K562 (cell line): ENCODE measurements around the gene RCOR2. TPM values are rescaled to one million over a fixed set of nuclear protein-coding genes. Genes with fewer than 3 reads are reported as not detected.

Experiments
- ATAC-seq: fragments of 200-7000 bp; cut with Tn5 transposase; 3 replicates; pipeline ENCODE4 v1.9.1; 2020; ENCODE audit warnings: moderate library complexity
- BruUV-seq: library from RNA; stranded (reverse); fragments of 400-500 nt; replicated peaks from 2 replicates; lab custom pipeline; 2021; lab: Mats Ljungman, UMichigan
- CTCF ChIA-PET: fragments of 300-600 bp; formaldehyde crosslinking; extraction: SDS; loops from one replicate; lab custom pipeline; 2021; ENCODE audit warnings: low intra/inter-chr PET ratio; lab: Yijun Ruan, JAX
- POLR2A ChIA-PET: fragments of 300-600, 350-650 bp; sonication (Branson Sonifier 250); formaldehyde crosslinking; extraction: SDS; loops from one replicate; lab custom pipeline; 2021; ENCODE audit warnings: antibody characterized with exemption, inconsistent platforms; lab: Yijun Ruan, JAX
- DNase-seq, 4 experiments: peaks; one replicate each; pipeline versions ENCODE4 v3.0.0 to v3.0.0-alpha.2; 2011 to 2018; ENCODE audit warnings: low spot score in 3 of 4, mixed read lengths in 3 of 4; ENCODE audit errors: extremely low read depth in 1 of 4
- FAIRE-seq: peaks from 2 replicates; lab custom pipeline; 2011; peaks lifted over from hg19 to GRCh38; lab: Jason Lieb, UNC
- H2AFZ ChIP-seq: 2 replicates; pipeline ENCODE4 v1.6.0; 2011; ENCODE audit warnings: low read depth, low read length, control low read depth, inconsistent platforms
- H3K27ac ChIP-seq: fragments of 200-600 bp; 3 replicates; pipeline ENCODE4 v1.8.0; 2011; ENCODE audit warnings: low read depth, mild to moderate bottlenecking, control low read depth, inconsistent platforms, low read length, moderate library complexity, mixed read lengths; ENCODE audit errors: extremely low read depth
- H3K27me3 ChIP-seq, 2 experiments: fragments of 300-600 bp in 1 of 2; 2 replicates in 1 of 2; 3 replicates in 1 of 2; pipeline versions ENCODE4 v1.6.0 to v1.8.0; 2011; ENCODE audit warnings: inconsistent platforms in 2 of 2, low read length in 2 of 2, mild to moderate bottlenecking in 1 of 2, mixed read lengths in 1 of 2, moderate library complexity in 1 of 2; ENCODE audit not compliant: control insufficient read depth in 2 of 2, insufficient read depth in 2 of 2
- H3K36me3 ChIP-seq: fragments of 300-600 bp; 3 replicates; pipeline ENCODE4 v1.8.0; 2011; ENCODE audit warnings: mild to moderate bottlenecking, low read length, inconsistent platforms; ENCODE audit not compliant: control insufficient read depth, insufficient read depth
- H3K4me1 ChIP-seq, 2 experiments: fragments of 200-600 bp in 1 of 2; replicated peaks in 1 of 2; 2 replicates in 1 of 2; 3 replicates in 1 of 2; pipeline versions ENCODE4 v1.5.1 to v1.8.0; 2011; ENCODE audit warnings: inconsistent platforms in 2 of 2, low read length in 2 of 2, mild to moderate bottlenecking in 1 of 2, mixed read lengths in 1 of 2, moderate library complexity in 1 of 2; ENCODE audit not compliant: control insufficient read depth in 2 of 2, insufficient read depth in 2 of 2
- H3K4me2 ChIP-seq: 2 replicates; pipeline ENCODE4 v1.6.1; 2011; ENCODE audit warnings: low read length, control low read depth, inconsistent platforms, mixed read lengths; ENCODE audit not compliant: insufficient read depth
- H3K4me3 ChIP-seq: fragments of 200-600 bp; sonication (generic), shearing (Covaris generic); 2 replicates; pipeline ENCODE4 v1.5.1; 2016; ENCODE audit warnings: control low read depth, inconsistent platforms
- H3K79me2 ChIP-seq: fragments of 200-600 bp; 3 replicates; pipeline ENCODE4 v1.8.0; 2011; ENCODE audit warnings: low read length, inconsistent platforms; ENCODE audit not compliant: control insufficient read depth, insufficient read depth
- H3K9ac ChIP-seq, 2 experiments: 2 replicates each; pipeline versions ENCODE4 v1.6.0 to v1.6.1; 2011; ENCODE audit warnings: low read depth in 2 of 2, low read length in 2 of 2, control low read depth in 1 of 2, inconsistent platforms in 1 of 2, mild to moderate bottlenecking in 1 of 2, mixed read lengths in 1 of 2; ENCODE audit not compliant: insufficient read depth in 1 of 2
- H3K9me1 ChIP-seq: one replicate; pipeline ENCODE4 v1.6.0; 2011; ENCODE audit warnings: inconsistent platforms, mild to moderate bottlenecking, low read length, moderate library complexity; ENCODE audit not compliant: control insufficient read depth, insufficient read depth
- H3K9me3 ChIP-seq: replicated peaks from 2 replicates; pipeline ENCODE4 v1.5.1; 2011; ENCODE audit warnings: low read depth, low read length, inconsistent platforms; ENCODE audit not compliant: control insufficient read depth, insufficient read depth
- H4K20me1 ChIP-seq: replicated peaks from 2 replicates; pipeline ENCODE4 v1.6.1; 2011; ENCODE audit warnings: low read length, inconsistent platforms, mixed read lengths; ENCODE audit not compliant: control insufficient read depth, insufficient read depth
- BRF1 ChIP-seq: IDR thresholded peaks from 3 replicates; pipeline ENCODE4 v1.6.1; 2011; ENCODE audit warnings: borderline replicate concordance, mild to moderate bottlenecking; ENCODE audit not compliant: insufficient read length; ENCODE audit errors: extremely low read depth
- CCAR2 ChIP-seq: fragments of 200-400 bp; formaldehyde crosslinking; IDR thresholded peaks from 2 replicates; pipeline ENCODE4 v1.6.1; 2017; ENCODE audit warnings: mild to moderate bottlenecking, low read depth, low read length
- DNMT1 ChIP-seq: fragments of 450-650 bp; IDR thresholded peaks from 2 replicates; pipeline ENCODE4 v1.6.1; 2016; ENCODE audit warnings: antibody characterized with exemption, mild to moderate bottlenecking
- EHMT2 ChIP-seq: fragments of 450-650 bp; IDR thresholded peaks from 2 replicates; pipeline ENCODE4 v1.6.1; 2018; ENCODE audit warnings: antibody characterized with exemption
- ETV6 ChIP-seq, 3 experiments: fragments of 150-350 bp in 1 of 3; sonication (generic) in 1 of 3; formaldehyde crosslinking in 1 of 3; IDR thresholded peaks; 2 replicates each; pipeline versions ENCODE4 v1.6.1 to v1.8.0; 2014 to 2022; ENCODE audit warnings: borderline replicate concordance in 2 of 3, low read depth in 2 of 3, antibody characterized with exemption in 1 of 3, low read length in 1 of 3, mild to moderate bottlenecking in 1 of 3, missing genetic modification reagents in 1 of 3
- HDAC2 ChIP-seq: fragments of 450-650 bp; IDR thresholded peaks from 2 replicates; pipeline ENCODE4 v1.6.1; 2016; ENCODE audit warnings: mild to moderate bottlenecking
- MYC ChIP-seq, 2 experiments: fragments of 250-450 bp in 1 of 2; sonication (Bioruptor Pico) in 1 of 2; IDR thresholded peaks; 2 replicates each; pipeline versions ENCODE4 v1.5.1 to v1.6.1; 2012 to 2021; ENCODE audit warnings: low read depth in 2 of 2, borderline replicate concordance in 1 of 2, improper control_type of control experiment in 1 of 2, low read length in 1 of 2, mild to moderate bottlenecking in 1 of 2, moderate library complexity in 1 of 2
- NCOA6 ChIP-seq: fragments of 450-650 bp; IDR thresholded peaks from 2 replicates; pipeline ENCODE4 v1.6.1; 2017; ENCODE audit warnings: mild to moderate bottlenecking
- TBP ChIP-seq: optimal IDR thresholded peaks from 2 replicates; pipeline ENCODE3; 2011; ENCODE audit warnings: low read depth, low read length, improper control_type of control experiment
- WGBS: fragments of 100-300 bp; shearing (Covaris generic); methylation state at CpG from one replicate; pipeline ENCODE4 v1.1.6; 2016; ENCODE audit warnings: low coverage, mixed read lengths; ENCODE audit not compliant: insufficient coverage; ENCODE audit errors: missing lambda C conversion rate; 5-methylcytosine and 5-hydroxymethylcytosine counted together
- in situ Hi-C: fragments of 300-500 bp; cut with MboI; formaldehyde crosslinking; loops from 4 replicates; pipeline ENCODE4 v1.15.0; 2018; ENCODE audit warnings: inconsistent platforms, mixed read lengths
- intact Hi-C: fragments of 100-400 bp; cut with micrococcal nuclease; formaldehyde crosslinking; loops from 2 replicates; pipeline ENCODE4 v1.14.2; 2022
- polyA plus RNA-seq, 8 experiments: library from polyadenylated mRNA; depleted of rRNA in 4 of 8; stranded (reverse) in 5 of 8; unstranded in 3 of 8; fragments of >200 nt; fragmentation: Nextera tagmentation in 2 of 8; fragmentation: Illumina TruSeq in 1 of 8; extraction: Ambion mirVana in 2 of 8; extraction: Trizol in 1 of 8; gene quantifications; 2 replicates each; pipeline versions ENCODE4 v1.2.1 to v1.2.3, GENCODE V29; 2011 to 2014; ENCODE audit warnings: inconsistent platforms in 1 of 8, missing spikeins in 1 of 8
- total RNA-seq, 7 experiments: library from RNA; depleted of rRNA in 6 of 7; stranded (reverse); fragments of >200 nt in 6 of 7; fragmentation: Illumina TruSeq in 2 of 7; extraction: Trizol in 2 of 7; gene quantifications; 2 replicates each; pipeline versions ENCODE4 v1.2.1 to v1.2.3, GENCODE V29; 2011 to 2021; ENCODE audit warnings: low replicate concordance in 1 of 7
- TF ChIP-seq, protein P1 (sequence below): fragments of 450-650 bp; IDR thresholded peaks from 2 replicates; pipeline ENCODE4 v1.6.1; 2016; ENCODE audit warnings: mild to moderate bottlenecking

Gene RCOR2
- total and polyA plus RNA-seq, 9 of the 15 experiments (the other 6 are each of a cell fraction or from before 2014, with no cell fraction given), result 0.04 to 6.5 (median 2.5) TPM; not detected in 1

DNA sequence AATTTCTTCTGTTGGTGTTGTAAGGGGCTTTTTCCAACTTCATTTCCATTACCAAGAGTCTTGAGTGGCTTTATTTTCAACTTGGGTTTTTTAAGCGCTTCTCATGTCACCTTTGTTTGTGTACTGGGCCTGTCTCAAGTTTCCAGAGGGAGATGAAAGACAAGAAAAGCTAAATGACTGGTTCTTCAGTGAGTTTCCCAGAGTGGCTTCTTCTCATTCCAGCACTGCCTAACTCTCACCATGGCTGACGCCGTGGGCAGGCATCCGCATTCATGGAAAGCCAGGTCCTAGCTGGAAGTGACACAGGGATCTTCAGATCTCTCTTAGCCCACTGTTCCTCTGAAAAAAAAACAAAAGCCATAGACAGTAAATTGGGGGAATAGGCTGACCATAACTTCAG, 49.5 kb downstream of the RCOR2 start:
- no peaks in the 10 kb centered on the region for H3K9me3 ChIP-seq
- H3K4me1 ChIP-seq, result peaks cover 6 to 20% of the 10 kb centered on the region in 2 experiments
- H3K9me1 ChIP-seq, result no peaks in the 10 kb centered on the region
- peaks cover 38% of the 10 kb centered on the region; the same call in 2 of the 3 replicates for H3K36me3 ChIP-seq
- in situ Hi-C loops, result no loop called here
- POLR2A ChIA-PET, result interaction anchor here (0.8 to 1.0 kb wide), 2 partner anchors 9 to 11 kb away, joined by 3 to 5 read pairs; no protein-coding TSS in a partner anchor
- H3K79me2 ChIP-seq, result peaks cover 71% of the 10 kb centered on the region
- no peak overlapping the region for H2AFZ ChIP-seq
- peaks cover 4% of the 10 kb centered on the region; the same call in 1 of the 2 replicates for H4K20me1 ChIP-seq
- H3K4me2 ChIP-seq, result no peak overlapping the region
- no peak for DNase-seq
- ATAC-seq, result no peak
- intact Hi-C loops, result no loop called here
- no peak for FAIRE-seq
- no peak for TF ChIP-seq EHMT2
- TF ChIP-seq BRF1, result no peak
- TF ChIP-seq TBP, result no peak
- TF ChIP-seq DNMT1, result no peak
- TF ChIP-seq, protein P1, sequence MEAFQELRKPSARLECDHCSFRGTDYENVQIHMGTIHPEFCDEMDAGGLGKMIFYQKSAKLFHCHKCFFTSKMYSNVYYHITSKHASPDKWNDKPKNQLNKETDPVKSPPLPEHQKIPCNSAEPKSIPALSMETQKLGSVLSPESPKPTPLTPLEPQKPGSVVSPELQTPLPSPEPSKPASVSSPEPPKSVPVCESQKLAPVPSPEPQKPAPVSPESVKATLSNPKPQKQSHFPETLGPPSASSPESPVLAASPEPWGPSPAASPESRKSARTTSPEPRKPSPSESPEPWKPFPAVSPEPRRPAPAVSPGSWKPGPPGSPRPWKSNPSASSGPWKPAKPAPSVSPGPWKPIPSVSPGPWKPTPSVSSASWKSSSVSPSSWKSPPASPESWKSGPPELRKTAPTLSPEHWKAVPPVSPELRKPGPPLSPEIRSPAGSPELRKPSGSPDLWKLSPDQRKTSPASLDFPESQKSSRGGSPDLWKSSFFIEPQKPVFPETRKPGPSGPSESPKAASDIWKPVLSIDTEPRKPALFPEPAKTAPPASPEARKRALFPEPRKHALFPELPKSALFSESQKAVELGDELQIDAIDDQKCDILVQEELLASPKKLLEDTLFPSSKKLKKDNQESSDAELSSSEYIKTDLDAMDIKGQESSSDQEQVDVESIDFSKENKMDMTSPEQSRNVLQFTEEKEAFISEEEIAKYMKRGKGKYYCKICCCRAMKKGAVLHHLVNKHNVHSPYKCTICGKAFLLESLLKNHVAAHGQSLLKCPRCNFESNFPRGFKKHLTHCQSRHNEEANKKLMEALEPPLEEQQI, result no peak
- TF ChIP-seq ETV6 (IDR thresholded peaks at IDR 0.05; ENCODE audit: borderline replicate concordance in 1 of 2, low read depth in 2 of 2, low read length in 1 of 2), result no peak
- no peak for TF ChIP-seq ETV6 (CRISPR knock-in tag; IDR thresholded peaks at IDR 0.05; ENCODE audit: borderline replicate concordance)
- TF ChIP-seq CCAR2, result no peak
- TF ChIP-seq HDAC2, result no peak
- no peak for TF ChIP-seq NCOA6
- no peak for TF ChIP-seq MYC (IDR thresholded peaks at IDR 0.05; ENCODE audit: low read depth, low read length)
- no peak for TF ChIP-seq MYC (CRISPR knock-in tag; IDR thresholded peaks at IDR 0.05; ENCODE audit: borderline replicate concordance, low read depth)
- H3K4me3 ChIP-seq, result no peak overlapping the region
- WGBS, result 90% methylated on average over 4 of the region's 4 CpGs
- H3K27me3 ChIP-seq, result no peaks in the 10 kb centered on the region
- H3K27ac ChIP-seq, result no peak overlapping the region
- CTCF ChIA-PET, result no interaction called here
- no peak overlapping the region for H3K9ac ChIP-seq
- TSS peak; percentile 18 for BruUV-seq
